ENCODE results near the gene HLA-G. TPM values are rescaled to one million over a fixed set of nuclear protein-coding genes. Genes with fewer than 3 reads are reported as not detected.
A peak's percentile ranks its signal among the peaks of the same experiment; 100 is the strongest.

Gene HLA-G
- total RNA-seq, 1 experiment from 2014 or later, result 0.45 TPM

DNA sequence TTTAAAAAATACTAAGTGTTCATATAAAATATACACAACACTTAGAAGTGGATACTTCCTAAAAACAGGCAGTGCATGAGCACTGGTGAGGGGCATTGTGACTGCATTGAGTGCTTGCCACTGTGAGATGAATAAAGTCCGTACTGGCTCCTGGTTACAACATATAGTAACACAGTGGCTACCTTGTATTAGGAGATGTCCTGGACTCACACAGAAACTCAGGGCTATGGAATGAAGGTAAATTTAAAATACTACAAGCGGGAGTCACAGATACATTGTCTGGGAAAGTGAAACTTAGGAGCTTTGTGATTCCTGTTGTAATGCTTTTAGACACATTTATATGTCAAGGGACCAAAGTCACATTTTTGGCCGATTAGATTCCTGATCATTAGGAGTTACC lies 36.5 kb upstream of the HLA-G start:
- TF ChIP-seq, protein P1, sequence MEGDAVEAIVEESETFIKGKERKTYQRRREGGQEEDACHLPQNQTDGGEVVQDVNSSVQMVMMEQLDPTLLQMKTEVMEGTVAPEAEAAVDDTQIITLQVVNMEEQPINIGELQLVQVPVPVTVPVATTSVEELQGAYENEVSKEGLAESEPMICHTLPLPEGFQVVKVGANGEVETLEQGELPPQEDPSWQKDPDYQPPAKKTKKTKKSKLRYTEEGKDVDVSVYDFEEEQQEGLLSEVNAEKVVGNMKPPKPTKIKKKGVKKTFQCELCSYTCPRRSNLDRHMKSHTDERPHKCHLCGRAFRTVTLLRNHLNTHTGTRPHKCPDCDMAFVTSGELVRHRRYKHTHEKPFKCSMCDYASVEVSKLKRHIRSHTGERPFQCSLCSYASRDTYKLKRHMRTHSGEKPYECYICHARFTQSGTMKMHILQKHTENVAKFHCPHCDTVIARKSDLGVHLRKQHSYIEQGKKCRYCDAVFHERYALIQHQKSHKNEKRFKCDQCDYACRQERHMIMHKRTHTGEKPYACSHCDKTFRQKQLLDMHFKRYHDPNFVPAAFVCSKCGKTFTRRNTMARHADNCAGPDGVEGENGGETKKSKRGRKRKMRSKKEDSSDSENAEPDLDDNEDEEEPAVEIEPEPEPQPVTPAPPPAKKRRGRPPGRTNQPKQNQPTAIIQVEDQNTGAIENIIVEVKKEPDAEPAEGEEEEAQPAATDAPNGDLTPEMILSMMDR (IDR thresholded peaks at IDR 0.05; ENCODE audit: unreplicated experiment), result no peak
- peak overlapping the region; percentile 80 for H3K4me3 Mint-ChIP-seq (ENCODE audit: low read depth, unreplicated experiment)
- intact Hi-C loops (cut with micrococcal nuclease; ENCODE audit: unreplicated experiment), result no loop called here
- peaks cover 17% of the 10 kb centered on the region for H3K4me1 Mint-ChIP-seq (ENCODE audit: low read depth, unreplicated experiment)
- H3K36me3 Mint-ChIP-seq (ENCODE audit: insufficient read depth, unreplicated experiment), result peaks cover 21% of the 10 kb centered on the region
- no peak for DNase-seq
- no peaks in the 10 kb centered on the region for H3K9me3 Mint-ChIP-seq (ENCODE audit: low read depth, unreplicated experiment)
- CTCF ChIA-PET, result interaction anchor here (0.6 kb wide), 1 partner anchor 115 kb away, joined by 3 read pairs; no protein-coding TSS in a partner anchor
- peak overlapping the region; percentile 62 for H3K27ac Mint-ChIP-seq (ENCODE audit: unreplicated experiment)
- BruUV-seq (replicated peaks), result TSS peak; percentile 79
- H3K27me3 Mint-ChIP-seq (ENCODE audit: unreplicated experiment), result peaks cover 14% of the 10 kb centered on the region

DNA sequence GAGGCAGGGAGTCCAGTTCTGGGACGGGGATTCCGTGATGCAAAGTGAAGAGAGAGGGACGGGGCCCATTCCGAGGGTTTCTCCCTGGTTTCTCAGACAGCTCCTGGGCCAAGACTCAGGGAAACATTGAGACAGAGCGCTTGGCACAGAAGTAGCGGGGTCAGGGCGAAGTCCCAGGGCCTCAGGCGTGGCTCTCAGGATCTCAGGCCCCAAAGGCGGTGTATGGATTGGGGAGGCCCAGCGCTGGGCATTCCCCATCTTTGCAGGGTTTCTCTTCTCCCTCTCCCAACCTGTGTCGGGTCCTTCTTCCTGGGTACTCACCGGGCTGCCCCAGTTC lies 35.9 kb upstream of the HLA-G start:
- Mint-ChIP-seq H3K4me3 (ENCODE audit: low read depth, unreplicated experiment) (peak overlapping the region; percentile 80), H3K9me3 (ENCODE audit: low read depth, unreplicated experiment) (no peaks in the 10 kb centered on the region), H3K27me3 (ENCODE audit: unreplicated experiment) (peaks cover 14% of the 10 kb centered on the region), H3K4me1 (ENCODE audit: low read depth, unreplicated experiment) (peaks cover 17% of the 10 kb centered on the region), H3K27ac (ENCODE audit: unreplicated experiment) (peak overlapping the region; percentile 62), H3K36me3 (ENCODE audit: insufficient read depth, unreplicated experiment) (peaks cover 21% of the 10 kb centered on the region)
- intact Hi-C loops (cut with micrococcal nuclease; ENCODE audit: unreplicated experiment), result no loop called here
- no peak for DNase-seq
- BruUV-seq (replicated peaks), result no TSS peak
- CTCF ChIA-PET, result interaction anchor here (0.6 kb wide), 1 partner anchor 115 kb away, joined by 3 read pairs; no protein-coding TSS in a partner anchor
- TF ChIP-seq, protein P1 (IDR thresholded peaks at IDR 0.05; ENCODE audit: unreplicated experiment), result no peak

DNA sequence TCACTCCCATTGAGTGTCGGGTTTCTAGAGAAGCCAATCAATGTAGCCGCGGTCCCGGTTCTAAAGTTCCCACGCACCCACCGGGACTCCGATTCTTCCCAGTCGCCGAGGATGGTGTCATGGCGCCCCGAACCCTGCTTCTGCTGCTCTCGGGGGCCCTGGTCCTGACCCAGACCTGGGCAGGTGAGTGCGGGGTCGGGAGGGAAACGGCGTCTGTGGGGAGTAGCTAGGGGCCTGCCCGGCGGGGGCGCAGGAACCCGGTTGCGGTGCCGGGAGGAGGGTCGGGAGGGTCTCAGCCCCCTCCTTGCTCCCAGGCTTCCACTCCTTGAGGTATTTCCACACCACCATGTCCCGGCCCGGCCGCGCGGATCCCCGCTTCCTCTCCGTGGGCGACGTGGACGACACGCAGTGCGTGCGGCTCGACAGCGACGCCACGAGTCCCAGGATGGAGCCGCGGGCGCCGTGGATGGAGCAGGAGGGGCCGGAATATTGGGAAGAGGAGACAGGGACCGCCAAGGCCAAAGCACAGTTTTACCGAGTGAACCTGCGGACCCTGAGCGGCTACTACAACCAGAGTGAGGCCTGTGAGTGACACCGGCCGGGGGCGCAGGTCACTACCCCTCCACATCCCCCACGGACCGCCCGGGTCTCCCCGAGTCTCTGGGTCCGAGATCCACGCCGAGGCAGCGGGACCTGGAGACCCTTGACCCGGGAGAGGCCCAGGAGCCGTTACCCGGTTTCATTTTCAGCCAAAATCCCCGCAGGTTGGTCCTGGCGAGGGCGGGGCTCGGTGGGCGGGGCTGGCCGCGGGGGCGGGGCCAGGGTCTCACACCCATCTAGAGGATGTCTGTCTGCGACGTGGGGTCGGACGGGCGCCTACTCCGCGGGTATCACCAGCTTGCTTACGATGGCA lies 35.2 kb upstream of the HLA-G start:
- CTCF ChIA-PET, result interaction anchor here (0.6 kb wide), 1 partner anchor 38 kb away, joined by 3 read pairs; no protein-coding TSS in a partner anchor
- TF ChIP-seq, protein P1 (IDR thresholded peaks at IDR 0.05; ENCODE audit: unreplicated experiment), result peak; percentile 33
- Mint-ChIP-seq H3K4me1 (ENCODE audit: low read depth, unreplicated experiment) (peaks cover 17% of the 10 kb centered on the region), H3K27ac (ENCODE audit: unreplicated experiment) (peak overlapping the region; percentile 62), H3K27me3 (ENCODE audit: unreplicated experiment) (peaks cover 14% of the 10 kb centered on the region), H3K4me3 (ENCODE audit: low read depth, unreplicated experiment) (peak overlapping the region; percentile 80), H3K36me3 (ENCODE audit: insufficient read depth, unreplicated experiment) (peaks cover 21% of the 10 kb centered on the region), H3K9me3 (ENCODE audit: low read depth, unreplicated experiment) (no peaks in the 10 kb centered on the region)
- peak; percentile 50 for DNase-seq
- intact Hi-C loops (cut with micrococcal nuclease; ENCODE audit: unreplicated experiment), result no loop called here
- TSS peak; percentile 76 for BruUV-seq (replicated peaks)

DNA sequence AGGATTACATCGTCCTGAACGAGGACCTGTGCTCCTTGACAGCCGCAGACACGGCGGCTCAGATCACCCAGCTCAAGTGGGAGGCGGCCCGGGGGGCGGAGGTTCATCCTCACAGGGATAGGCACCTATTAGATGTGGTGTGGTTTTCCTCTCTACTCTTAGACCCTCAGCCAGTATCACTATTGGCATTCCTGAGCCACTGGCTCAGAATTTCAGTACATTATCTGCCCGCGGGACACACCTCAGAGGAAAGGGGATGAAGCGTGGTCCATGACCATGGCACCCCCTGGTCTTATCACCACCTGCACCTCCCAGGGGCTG lies 34.6 kb upstream of the HLA-G start:
- Mint-ChIP-seq H3K9me3 (ENCODE audit: low read depth, unreplicated experiment) (no peaks in the 10 kb centered on the region), H3K4me1 (ENCODE audit: low read depth, unreplicated experiment) (peaks cover 17% of the 10 kb centered on the region), H3K4me3 (ENCODE audit: low read depth, unreplicated experiment) (peak overlapping the region; percentile 80), H3K27me3 (ENCODE audit: unreplicated experiment) (peaks cover 14% of the 10 kb centered on the region), H3K36me3 (ENCODE audit: insufficient read depth, unreplicated experiment) (peaks cover 21% of the 10 kb centered on the region), H3K27ac (ENCODE audit: unreplicated experiment) (no peak overlapping the region)
- DNase-seq, result no peak
- CTCF ChIA-PET, result interaction anchor here (0.6 kb wide), 1 partner anchor 38 kb away, joined by 3 read pairs; no protein-coding TSS in a partner anchor
- TF ChIP-seq, protein P1 (IDR thresholded peaks at IDR 0.05; ENCODE audit: unreplicated experiment), result no peak
- intact Hi-C loops (cut with micrococcal nuclease; ENCODE audit: unreplicated experiment), result no loop called here
- BruUV-seq (replicated peaks), result no TSS peak

All from Calu3 (cell line).